ENCODE measurements around the gene MAML2. TPM values are rescaled to one million over a fixed set of nuclear protein-coding genes. Genes with fewer than 3 reads are reported as not detected.

The MAML2 gene
- total and polyA plus RNA-seq, 2 experiments from 2014 or later: 1.1 to 8.2 TPM

GRCh38 chr11:95985174-95985808 is 357.7 kb downstream of the MAML2 start:
- Histone ChIP-seq H3K4me1 (ENCODE audit: low read depth) (no peaks in the 10 kb centered on the region), H3K27me3 (no peaks in the 10 kb centered on the region), H3K36me3 (no peaks in the 10 kb centered on the region), H3K9me3 (ENCODE audit: low read depth) (no peaks in the 10 kb centered on the region), H3K27ac (no peak overlapping the region), H3K4me3 (no peak overlapping the region)
- TF ChIP-seq, protein P1, sequence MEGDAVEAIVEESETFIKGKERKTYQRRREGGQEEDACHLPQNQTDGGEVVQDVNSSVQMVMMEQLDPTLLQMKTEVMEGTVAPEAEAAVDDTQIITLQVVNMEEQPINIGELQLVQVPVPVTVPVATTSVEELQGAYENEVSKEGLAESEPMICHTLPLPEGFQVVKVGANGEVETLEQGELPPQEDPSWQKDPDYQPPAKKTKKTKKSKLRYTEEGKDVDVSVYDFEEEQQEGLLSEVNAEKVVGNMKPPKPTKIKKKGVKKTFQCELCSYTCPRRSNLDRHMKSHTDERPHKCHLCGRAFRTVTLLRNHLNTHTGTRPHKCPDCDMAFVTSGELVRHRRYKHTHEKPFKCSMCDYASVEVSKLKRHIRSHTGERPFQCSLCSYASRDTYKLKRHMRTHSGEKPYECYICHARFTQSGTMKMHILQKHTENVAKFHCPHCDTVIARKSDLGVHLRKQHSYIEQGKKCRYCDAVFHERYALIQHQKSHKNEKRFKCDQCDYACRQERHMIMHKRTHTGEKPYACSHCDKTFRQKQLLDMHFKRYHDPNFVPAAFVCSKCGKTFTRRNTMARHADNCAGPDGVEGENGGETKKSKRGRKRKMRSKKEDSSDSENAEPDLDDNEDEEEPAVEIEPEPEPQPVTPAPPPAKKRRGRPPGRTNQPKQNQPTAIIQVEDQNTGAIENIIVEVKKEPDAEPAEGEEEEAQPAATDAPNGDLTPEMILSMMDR (IDR thresholded peaks at IDR 0.05; ENCODE audit: low read depth, low read length): no peak
- DNase-seq (ENCODE audit: low read depth in 1 of 2, low spot score in 1 of 2): peak in 1 of 2 donors; percentile 56

GRCh38 chr11:95984072-95984471 is 358.9 kb downstream of the MAML2 start:
- no peak for DNase-seq (ENCODE audit: low read depth in 1 of 2, low spot score in 1 of 2)
- no peak overlapping the region for H3K27ac ChIP-seq
- H3K4me3 ChIP-seq: no peak overlapping the region
- no peaks in the 10 kb centered on the region for H3K4me1 ChIP-seq (ENCODE audit: low read depth)
- no peaks in the 10 kb centered on the region for H3K9me3 ChIP-seq (ENCODE audit: low read depth)
- no peaks in the 10 kb centered on the region for H3K36me3 ChIP-seq
- H3K27me3 ChIP-seq: no peaks in the 10 kb centered on the region
- TF ChIP-seq, protein P1 (IDR thresholded peaks at IDR 0.05; ENCODE audit: low read depth, low read length): no peak

DNA sequence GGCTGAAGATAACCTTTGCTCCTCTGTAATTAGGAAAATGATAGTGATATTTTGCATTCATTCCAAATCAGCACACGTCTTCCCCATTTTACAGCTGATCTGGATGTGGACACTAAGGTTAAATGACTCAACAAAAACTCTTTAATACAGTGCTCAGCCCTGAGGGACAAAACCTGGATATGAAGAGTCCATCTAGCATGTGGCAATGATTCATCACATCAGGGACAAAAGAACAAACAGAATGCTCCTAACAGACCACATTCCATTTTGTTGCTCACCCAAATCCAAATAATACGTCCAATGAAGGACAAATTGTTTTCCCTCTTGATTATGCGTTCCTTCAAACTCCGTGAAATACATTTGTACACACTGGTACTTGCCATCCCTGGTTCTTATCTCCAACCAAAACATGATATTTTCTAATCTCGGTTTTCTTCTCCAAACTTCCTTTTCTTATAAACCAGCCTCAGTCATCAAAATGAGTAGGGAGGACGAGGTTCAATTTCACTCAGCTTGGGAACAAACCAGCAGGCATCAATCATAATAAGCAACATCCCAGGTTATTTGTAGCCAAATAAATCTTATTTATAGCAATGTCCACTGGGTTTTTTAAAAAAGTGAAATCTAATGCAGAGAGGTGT is 365.3 kb downstream of the MAML2 start:
- no peaks in the 10 kb centered on the region for H3K36me3 ChIP-seq
- no peak overlapping the region for H3K27ac ChIP-seq
- TF ChIP-seq, protein P1 (IDR thresholded peaks at IDR 0.05; ENCODE audit: low read depth, low read length): no peak
- H3K4me3 ChIP-seq: no peak overlapping the region
- no peaks in the 10 kb centered on the region for H3K27me3 ChIP-seq
- DNase-seq (ENCODE audit: low read depth in 1 of 2, low spot score in 1 of 2): peak in 1 of 2 donors; percentile 69
- H3K4me1 ChIP-seq (ENCODE audit: low read depth): no peaks in the 10 kb centered on the region
- no peaks in the 10 kb centered on the region for H3K9me3 ChIP-seq (ENCODE audit: low read depth)

GRCh38 chr11:95976550-95976949 is 366.4 kb downstream of the MAML2 start:
- Histone ChIP-seq H3K36me3 (no peaks in the 10 kb centered on the region), H3K4me3 (no peak overlapping the region), H3K27me3 (no peaks in the 10 kb centered on the region), H3K9me3 (ENCODE audit: low read depth) (no peaks in the 10 kb centered on the region), H3K4me1 (ENCODE audit: low read depth) (no peaks in the 10 kb centered on the region), H3K27ac (no peak overlapping the region)
- TF ChIP-seq, protein P1 (IDR thresholded peaks at IDR 0.05; ENCODE audit: low read depth, low read length): no peak
- DNase-seq (ENCODE audit: low read depth in 1 of 2, low spot score in 1 of 2): peak in 1 of 2 donors; percentile 18

- no peak for DNase-seq (ENCODE audit: low read depth in 1 of 2, low spot score in 1 of 2)
- no peaks in the 10 kb centered on the region for H3K4me1 ChIP-seq (ENCODE audit: low read depth)
- no peaks in the 10 kb centered on the region for H3K27me3 ChIP-seq
- TF ChIP-seq, protein P1 (IDR thresholded peaks at IDR 0.05; ENCODE audit: low read depth, low read length): no peak
- H3K27ac ChIP-seq: no peak overlapping the region
- H3K9me3 ChIP-seq (ENCODE audit: low read depth): no peaks in the 10 kb centered on the region
- no peaks in the 10 kb centered on the region for H3K36me3 ChIP-seq
- H3K4me3 ChIP-seq: no peak overlapping the region
These were observed 367.7 kb downstream of the MAML2 start for GRCh38 chr11:95975343-95975742.
